ENCODE measurements around the gene PDX1.
"Not testable (repeated sequence)": the region's sequence is repeated elsewhere in the genome, so short reads cannot be mapped to it uniquely, and the experiment has no call there.

Gene PDX1

DNA sequence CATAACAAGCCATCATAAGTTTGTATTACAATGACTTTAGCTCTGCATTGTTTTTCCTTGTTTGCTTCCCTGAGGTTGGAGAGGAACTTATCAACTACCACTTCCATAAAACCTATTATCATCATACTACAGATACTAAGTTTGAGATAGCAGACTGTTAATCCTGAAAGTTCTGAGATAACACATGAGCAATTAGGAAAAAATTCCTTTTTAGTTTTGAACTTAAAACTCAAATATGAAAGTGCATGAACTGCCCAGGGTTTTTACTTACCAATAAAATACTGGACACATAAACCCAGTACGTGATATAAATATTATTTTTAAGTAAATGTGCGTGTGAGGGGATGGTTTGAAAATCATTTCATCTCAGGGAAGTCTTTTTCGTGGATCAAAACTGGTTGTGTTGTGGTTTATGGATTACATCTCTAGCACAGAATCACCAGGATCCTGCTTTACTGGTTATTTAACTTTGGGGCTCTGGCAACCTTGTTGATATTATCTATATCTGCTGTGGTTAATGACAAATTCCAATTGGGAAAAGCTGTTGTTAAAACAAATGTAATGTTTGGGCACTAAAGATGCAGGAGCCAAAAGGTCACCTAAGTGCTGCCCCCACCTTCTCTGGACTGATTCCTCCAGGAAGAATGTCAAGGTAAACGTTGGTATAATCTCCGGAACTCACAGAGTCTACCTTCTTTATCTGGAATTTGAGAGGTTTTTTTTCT is 36.9 kb downstream of the PDX1 start:
- DNase-seq (ENCODE audit: low read depth, low spot score), result no peak

DNA sequence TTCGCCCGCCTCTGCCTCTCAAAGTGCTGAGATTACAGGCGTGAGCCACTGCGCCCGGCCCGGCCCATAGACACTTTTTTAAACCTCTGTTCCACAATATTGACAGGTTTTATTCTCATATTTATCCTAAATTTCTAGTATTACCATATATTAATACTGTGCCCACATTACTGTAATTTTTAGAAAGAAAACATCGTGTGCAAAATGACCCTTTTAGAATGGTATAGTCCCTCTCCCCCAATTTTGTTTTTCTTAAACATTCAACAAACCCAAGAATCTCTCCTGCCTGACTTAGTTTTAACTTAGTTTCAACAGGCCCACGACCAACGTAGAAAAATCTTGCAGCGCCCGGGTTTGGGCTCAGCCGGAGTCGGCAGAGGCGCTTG is 40.2 kb downstream of the PDX1 start:
- no peak for DNase-seq (ENCODE audit: low read depth, low spot score)

DNA sequence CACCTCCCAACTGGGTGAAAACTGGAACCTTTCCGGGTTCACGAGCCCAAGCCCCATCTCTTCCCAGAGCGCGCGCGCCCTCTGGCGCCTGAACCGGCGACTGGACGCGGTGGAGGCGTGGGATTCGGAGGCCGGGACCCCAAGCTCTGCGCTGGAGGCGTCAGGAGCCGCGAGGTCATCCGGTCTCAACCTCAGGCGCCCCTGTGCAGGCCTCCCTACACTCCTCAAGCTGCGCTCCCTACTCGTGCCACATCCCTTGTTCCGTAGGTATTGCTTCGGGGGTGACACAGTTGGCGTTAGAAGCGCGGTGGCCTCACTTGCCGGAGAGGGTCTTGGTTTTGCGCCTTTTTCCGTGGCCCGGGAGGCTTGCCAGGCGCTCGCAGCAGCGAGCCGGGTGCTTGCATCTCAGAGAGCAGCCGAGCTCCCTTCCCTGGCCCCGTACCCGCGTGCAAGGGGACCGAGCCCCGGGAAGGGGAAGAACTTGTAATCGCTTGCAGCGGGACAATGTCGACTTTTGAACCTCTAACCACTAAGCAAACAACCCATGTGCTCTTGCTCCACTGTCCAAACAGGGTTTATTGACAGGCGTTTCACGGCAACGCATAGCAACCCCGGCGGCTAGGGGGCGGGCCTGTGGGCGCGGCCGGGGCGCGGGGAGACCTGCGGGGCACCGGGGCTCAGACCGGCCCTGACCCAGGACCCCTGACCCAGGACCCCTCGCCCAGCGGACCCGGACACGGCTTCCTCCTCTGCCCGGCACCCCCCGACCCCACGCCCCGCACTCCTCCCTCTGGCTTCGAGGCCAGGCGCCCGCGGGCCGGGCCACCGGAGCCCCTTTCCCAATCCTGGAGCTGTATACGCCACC is 40.8 kb downstream of the PDX1 start:
- no peak for DNase-seq (ENCODE audit: low read depth, low spot score)

DNA sequence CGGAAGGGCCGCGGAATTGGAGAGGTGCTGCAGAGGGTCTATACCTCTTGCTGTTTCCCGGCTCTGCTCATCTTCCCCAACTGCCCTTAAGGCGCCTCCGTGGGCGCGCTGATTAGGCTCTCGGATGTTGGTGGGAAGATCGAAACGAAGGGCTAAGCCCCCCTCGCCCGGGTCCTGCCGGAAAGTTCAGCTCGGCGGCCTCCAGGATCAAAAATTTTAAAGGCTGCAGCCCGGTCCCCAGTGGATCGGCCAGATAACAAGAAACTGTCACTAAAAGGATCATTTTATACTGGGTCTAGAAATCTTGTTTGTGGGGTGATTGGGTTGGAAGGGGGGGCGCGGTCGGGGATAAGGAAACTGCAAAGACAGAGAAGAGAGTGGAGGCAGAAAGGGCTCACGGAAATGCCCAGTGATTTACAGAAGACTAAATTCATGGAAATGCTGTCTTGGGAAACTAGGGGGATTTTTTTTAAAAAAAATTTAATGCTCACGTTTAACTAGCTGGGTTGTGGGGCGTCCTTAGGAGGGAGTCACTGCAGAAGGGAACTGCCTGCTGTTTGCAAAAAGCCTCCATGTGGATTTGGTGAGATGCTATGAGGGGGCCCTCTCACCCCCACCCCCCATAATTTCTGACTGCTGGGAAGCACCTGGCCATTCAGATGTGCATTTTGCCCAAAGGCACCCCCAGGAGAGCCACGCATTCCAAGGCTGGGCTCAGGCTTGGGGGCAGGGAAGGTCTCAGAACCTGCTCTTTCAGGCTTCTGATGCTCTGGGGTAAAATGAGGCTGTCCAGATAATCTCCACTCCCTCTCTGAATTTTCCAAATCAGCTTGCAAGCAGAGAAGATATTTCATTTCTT is 41.7 kb downstream of the PDX1 start:
- no peak for DNase-seq (ENCODE audit: low read depth, low spot score)

DNA sequence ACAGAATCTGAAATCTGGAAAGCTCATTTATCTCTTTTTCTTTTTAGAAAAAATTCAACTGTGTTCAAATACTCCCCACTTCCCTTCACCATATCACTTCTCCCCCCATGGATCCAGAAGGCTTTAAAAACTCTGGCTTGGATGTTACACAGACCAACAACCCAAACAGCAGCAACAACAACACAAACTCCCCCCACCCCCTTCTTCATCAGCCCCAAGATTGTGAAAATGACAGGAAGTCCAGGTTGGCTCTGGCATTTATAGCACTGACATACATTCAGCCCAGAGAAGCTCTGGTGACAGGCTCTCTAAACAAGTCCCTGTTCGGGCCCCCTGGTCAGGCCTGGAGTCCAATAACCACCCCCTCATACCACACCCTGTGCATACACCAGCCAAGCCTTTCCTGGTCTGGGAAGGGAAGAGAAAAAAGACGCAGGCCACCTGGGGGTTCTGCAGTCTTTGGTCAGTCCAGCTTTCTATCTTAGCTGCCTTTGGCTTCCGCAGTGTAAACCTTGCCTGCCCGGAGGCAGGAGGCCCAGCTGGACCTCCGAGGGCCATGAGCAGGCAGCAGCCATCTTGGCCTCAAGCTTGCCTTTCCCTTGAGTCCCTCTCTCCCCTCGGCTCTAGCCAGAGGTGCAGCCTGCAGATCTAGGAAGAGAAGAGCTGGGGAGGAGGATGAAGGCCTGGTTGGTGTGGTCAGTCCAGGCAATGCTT is 42.5 kb downstream of the PDX1 start:
- no peak for DNase-seq (ENCODE audit: low read depth, low spot score)

DNA sequence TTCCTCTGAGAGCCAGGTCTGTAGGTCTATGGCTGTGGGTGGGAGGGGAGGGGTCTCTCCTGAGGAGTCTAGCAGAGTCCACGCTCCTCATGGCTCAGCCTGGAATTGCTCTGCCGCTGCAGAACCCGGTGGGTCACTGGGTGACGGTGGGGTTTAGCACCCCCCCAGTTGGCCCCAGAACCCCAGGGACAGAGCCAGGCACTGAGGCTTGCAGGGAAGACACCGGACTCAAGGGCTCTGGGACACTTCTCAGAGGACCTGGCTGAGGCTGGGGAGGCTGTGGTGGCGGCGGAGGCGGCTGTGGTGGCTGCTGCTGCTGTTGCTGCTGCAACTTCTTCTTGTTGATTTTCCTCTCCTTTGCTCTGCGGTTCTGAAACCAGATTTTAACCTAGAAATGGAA is 43.2 kb downstream of the PDX1 start:
- DNase-seq (ENCODE audit: low read depth, low spot score), result no peak

DNA sequence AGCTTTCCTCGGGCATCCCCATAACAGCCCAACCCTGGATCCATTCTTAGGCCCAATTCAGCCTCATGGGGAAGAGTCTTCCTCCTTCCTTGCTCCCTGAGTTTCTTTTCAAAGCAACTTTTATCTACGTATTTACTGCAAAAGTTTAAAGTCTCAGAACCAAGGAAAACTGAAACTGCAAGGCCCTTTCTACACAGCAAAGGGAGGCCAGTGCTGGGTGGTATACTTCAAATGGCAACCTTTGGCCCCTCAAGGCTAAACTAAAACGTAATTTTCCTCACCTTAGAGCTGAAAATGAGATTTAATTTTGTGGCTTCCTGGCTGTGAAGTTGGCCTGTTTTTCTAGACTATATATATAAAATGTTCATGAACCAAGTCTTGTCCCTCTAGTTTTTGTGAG is 43.7 kb downstream of the PDX1 start:
- DNase-seq (ENCODE audit: low read depth, low spot score), result no peak

DNA sequence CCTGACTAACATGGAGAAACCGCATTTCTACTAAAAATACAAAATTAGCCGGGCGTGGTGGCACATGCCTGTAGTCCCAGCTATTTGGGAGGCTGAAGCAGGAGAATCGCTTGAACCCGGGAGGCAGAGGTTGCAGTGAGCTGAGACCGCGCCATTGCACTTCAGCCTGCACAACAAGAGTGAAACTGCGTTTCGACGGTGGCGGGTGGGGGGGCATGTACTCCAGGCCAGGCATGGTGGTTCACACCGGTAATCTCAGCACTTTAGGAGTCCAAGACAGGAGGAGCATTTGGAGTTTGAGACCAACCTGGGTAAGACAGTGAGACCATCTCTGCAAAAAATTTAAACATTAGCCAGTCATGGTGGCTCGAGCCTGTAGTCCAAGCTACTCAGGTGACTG is 44.4 kb downstream of the PDX1 start:
- DNase-seq (ENCODE audit: low read depth, low spot score), result not testable (repeated sequence)

DNA sequence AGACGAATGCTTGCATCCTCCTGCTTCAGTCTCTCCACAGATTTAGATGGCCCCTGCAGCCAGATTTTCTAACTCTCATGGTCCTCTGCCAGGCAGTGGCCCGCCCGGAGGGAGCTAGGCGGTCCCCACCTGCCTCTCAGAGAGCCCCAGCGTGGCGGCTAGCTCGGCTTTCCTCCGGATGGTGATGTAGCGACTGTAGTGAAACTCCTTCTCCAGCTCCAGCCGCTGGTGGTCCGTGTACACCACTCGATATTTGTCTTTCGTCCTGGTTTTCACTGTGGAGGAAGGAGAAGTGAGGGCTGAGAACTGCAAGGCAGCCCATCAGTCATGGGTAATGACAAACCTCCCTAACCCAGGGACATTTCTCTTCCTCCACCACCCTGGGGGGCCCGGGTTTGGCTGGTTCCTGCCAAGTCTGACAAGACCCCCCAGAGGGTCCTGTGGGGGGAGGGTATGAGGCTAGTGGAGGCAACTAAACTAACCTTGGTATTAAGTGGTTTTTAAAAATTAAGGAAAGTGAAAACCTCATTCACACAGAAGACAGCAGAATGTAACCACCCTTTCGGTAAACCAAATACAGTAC is 45.0 kb downstream of the PDX1 start:
- no peak for DNase-seq (ENCODE audit: low read depth, low spot score)

DNA sequence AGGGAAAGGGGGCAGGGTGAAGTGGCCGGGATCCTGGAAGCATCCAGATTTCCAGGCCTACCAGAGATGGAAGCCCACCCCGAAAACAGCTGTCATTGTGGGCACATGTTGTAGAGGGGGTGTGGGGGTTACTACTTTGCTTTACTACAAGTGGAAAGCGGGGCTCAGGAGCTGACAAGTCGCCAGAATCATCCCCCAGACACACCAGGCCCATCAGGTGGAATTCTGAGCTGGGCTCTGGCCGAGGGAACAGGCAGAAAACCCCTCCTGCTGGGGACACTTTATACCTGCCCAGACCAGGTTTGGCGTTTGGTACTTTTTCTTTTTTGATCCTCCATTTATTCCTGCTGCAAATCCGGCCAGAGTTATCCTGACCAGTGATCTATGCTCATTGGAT is 45.5 kb downstream of the PDX1 start:
- DNase-seq (ENCODE audit: low read depth, low spot score), result no peak

DNA sequence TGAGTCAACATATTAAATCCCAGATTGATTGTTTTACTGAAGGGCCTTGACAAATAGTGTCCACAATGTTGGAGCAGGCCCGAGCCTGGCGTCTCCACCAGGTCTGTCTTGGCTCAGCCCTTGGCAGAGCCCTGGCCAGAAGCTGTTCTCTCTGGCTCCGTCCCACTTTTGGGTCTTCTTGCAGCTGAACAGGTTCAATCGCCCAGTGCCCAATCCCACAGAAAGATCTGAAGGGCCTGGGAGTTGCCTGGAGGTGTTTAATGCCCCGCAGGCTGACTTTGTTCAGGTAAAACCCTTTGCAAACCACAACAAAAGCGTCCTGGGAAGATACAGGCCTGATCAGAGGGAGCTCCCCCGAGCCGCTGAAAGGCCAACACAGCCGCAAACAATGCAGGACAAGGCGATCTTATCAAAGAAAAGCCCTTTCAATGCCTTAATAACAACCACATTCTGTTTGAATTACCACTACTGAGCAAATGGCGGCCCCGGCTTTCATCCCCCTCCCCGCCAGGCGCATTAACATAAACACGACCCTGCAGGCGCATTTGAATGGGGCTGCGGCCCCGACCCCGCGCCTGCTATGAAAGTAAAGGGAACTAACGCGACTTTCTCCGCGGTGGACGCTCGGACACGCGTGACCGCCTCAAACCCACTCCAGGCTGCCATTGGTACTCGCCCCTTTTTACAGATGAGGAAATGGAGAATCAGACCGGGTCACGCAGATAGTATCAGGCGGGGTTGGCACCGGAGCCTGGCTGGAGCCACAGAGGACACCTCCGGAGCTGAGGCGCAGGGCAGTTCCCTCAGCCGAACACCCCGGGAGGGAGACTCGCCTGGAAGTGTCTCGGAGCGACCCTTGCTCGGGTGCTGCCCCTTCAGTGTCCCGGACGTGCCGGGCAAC is 46.2 kb downstream of the PDX1 start:
- no peak for DNase-seq (ENCODE audit: low read depth, low spot score)

DNA sequence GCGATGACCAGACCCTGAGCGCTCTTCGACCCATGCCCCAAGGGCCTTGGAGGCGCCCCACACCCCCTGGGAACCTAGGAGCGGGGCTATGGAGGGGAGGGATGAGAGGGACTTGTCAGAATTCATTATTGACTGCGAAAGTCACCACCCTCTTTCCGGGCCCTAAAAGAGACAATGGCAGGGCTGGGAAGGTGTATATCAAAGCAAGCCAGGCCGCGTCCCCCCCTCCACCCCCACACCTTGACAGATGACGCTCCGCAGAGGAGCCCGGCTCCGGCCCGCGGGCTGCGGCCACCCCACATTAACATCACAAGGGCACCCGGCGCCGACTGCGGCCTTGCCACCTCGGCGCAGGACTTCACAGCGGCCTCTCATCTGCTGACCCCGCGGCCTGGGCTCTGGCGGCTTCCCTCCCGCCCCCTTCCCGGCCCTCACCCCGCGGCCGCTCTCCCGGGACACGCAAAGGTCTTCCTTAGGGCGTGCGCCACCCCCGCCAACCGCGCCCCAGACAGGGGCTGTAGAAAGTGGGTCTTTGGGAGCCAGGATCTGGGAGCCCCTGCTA is 46.9 kb downstream of the PDX1 start:
- DNase-seq (ENCODE audit: low read depth, low spot score), result no peak

DNA sequence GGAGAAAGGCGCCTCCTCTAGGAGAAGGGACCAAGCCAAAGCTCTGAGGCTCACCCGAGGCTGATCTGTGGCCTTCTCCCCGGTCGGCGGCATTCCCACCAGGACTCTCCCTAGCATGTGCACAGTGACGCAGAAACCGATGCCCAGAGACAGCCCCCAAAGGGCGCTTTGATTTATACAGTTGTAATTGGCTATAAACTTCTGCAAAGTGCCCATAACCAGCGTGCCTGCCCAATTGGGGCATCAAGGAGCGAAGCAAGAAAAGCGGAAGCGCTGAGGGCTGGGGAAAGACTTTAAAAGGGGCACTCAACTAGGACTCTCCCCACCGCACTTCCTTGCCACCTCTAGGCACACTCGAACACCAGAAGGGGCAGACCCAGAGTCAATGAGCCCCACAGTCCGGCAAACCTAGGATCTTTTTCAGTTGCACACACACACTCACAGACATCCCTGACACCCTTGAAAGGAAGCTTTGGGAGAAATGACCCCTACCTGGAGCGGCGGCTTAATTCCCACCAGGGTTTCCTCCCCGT is 47.5 kb downstream of the PDX1 start:
- no peak for DNase-seq (ENCODE audit: low read depth, low spot score)

DNA sequence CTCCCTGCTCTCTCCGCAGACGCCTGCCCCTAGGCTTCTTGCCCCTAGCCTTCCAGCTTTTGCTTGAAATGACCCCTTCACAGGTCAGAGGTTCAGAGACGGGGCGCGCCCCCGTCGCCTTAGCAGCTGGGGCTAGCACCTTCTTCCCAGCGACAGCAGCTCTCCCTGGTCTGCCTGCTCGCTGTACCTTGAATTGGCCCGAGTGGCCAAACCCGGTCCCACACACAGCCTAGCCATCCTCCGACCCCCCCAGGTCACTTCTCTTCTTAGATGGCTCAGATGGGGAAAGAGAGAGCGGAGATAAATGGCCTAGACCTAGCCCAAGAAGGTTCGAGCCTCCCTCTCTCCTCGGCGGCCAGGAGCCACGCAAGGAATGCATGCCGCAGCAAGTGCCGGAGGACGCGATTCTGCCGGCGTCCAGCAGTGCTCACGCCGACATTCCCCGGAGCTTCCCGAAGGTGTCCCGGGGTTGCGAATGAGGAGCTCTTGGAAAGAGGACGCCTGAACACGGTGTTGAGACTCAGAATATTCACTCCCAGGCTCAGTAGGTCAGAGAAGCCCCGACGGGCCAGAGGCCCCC is 48.0 kb downstream of the PDX1 start:
- DNase-seq (ENCODE audit: low read depth, low spot score), result no peak

DNA sequence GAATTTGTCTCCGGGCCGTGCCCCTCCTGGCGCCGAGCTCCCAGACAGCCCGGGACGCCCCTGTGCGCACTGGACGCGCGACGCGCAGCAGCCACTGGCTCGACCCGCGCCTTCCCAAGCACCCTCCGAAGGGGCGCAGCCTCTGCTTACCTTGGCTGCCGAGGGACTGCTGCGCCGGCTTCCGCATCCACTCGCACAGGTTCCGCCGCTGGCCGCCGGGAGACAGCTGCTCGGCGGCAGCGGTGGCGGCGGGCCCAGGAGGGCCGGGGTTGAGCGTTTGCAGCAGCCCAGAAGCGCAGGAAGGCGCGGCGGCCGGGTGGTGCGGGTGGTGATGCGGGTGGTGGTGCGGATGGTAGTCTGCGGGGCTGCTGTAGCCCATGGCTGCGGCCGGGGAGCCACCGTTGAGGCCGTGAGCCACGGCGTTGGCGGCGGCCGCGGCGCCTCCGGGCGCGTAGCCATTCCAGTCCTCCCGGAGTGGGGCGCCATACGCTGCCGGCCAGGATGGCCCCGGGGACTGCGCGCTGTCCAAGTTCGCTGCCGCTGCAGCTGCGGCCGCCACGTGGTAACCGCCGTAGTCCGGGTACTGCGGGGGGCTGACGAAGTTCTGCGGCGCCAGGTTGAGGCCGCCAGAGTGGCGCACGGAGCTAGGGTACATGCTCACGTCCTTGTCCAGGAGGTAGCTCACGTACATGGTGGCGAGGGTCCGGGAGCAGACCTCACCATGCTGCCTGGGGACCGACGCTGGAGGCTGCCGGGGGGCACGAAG is 48.7 kb downstream of the PDX1 start:
- DNase-seq (ENCODE audit: low read depth, low spot score), result no peak

DNA sequence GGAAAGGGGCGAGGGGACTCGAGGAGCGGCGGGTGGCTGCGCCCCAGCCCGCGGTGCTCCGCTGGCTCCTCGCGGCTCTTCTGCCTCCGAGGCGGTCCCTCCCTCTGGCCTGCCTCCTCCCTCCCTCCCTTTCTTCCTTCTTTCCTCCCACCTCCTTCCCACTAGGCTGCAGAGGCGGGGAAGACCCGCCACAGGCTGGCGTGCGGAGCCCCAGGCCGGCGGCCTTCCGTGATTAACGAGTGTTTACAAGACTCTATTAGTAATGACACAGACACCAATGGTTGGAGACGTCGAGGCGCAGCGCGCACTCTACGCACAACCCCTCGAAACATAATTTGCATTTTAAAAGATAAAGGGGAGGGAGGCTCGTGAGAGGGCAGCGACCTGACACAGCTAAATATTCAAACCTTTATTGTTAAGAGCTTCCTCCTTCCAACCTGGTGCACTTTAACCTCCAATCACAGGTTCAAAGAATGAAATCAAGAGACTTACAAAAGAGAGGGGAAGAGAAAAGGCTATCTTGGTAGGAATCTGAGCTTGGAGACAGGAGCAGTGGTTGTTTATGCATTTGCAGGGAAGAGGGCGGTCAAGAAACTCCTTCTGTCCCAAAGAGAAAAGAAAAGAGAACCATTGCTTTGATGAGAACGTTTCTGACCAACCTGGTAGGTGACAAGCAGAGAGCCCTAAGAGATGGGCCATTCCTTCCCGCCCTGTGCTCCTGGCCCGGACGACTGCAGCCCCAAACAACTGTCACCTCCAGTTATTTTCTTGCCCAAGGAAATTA is 49.5 kb downstream of the PDX1 start, which contains the start of gene CDX2:
CDX2 (minus strand) TSS at position 234 of the 784 bp plus-strand sequence. CDS start 309 bp downstream, outside the sequence.
- DNase-seq (ENCODE audit: low read depth, low spot score), result no peak

DNA sequence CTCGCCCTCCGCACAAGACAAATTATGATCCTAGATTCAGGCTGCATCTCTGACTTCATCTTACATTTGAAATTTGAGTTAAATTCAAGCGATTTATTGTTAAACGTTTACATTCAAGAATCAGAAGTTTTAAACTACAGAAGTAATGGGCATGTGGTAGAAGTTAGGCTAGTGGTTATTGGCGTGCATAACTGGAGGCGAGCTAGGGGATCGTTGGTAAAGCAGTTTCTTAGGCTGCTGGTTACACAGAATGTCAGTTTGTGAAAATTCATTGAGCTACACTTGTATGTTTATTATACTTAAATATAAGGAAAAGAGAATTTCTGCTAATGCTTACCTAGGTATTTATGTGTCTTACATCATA is 50.0 kb downstream of the PDX1 start:
- DNase-seq (ENCODE audit: low read depth, low spot score), result no peak

Measured in smooth muscle cell of the brain vasculature (primary cell).